Inflammatory macrophage treated with lipopolysaccharide for 1 hour (primary cell): Measurements from ENCODE around the gene IRAG1.
A peak's percentile ranks its signal among the peaks of the same experiment; 100 is the strongest.
"Not testable (repeated sequence)": the region's sequence is repeated elsewhere in the genome, so short reads cannot be mapped to it uniquely, and the experiment has no call there.

Experiments
- DNase-seq, 2 donors: peaks; one replicate each; pipeline ENCODE4 v3.0.0-alpha.2; 2020 to 2022

The IRAG1 gene

GRCh38 chr11:10708131-10708530, 14.6 kb upstream of the IRAG1 start:
- DNase-seq, result no peak

GRCh38 chr11:10701982-10702381, 8.4 kb upstream of the IRAG1 start:
- DNase-seq, result no peak

GRCh38 chr11:10699072-10699471, 5.5 kb upstream of the IRAG1 start:
- DNase-seq, result no peak

- no peak for DNase-seq
These were observed 3.7 kb upstream of the IRAG1 start for GRCh38 chr11:10697323-10697620.

GRCh38 chr11:10696468-10697322, 3.1 kb upstream of the IRAG1 start:
- peak; percentile 4 to 20 for DNase-seq

GRCh38 chr11:10695833-10696232, 2.3 kb upstream of the IRAG1 start:
- DNase-seq, result no peak

GRCh38 chr11:10694486-10695239, 1.1 kb upstream of the IRAG1 start:
- DNase-seq, result no peak

GRCh38 chr11:10692531-10693115, 932 bp downstream of the IRAG1 start:
- no peak for DNase-seq

GRCh38 chr11:10688401-10688800, 5.2 kb downstream of the IRAG1 start:
- no peak for DNase-seq

GRCh38 chr11:10686311-10686710, 7.2 kb downstream of the IRAG1 start:
- DNase-seq, result no peak

- no peak for DNase-seq
These were observed 10.1 kb downstream of the IRAG1 start for GRCh38 chr11:10683429-10683828.

GRCh38 chr11:10680956-10681487, 12.5 kb downstream of the IRAG1 start:
- no peak for DNase-seq

GRCh38 chr11:10680279-10680678, 13.3 kb downstream of the IRAG1 start:
- DNase-seq, result not testable (repeated sequence)

GRCh38 chr11:10679644-10680043, 13.9 kb downstream of the IRAG1 start:
- no peak for DNase-seq

GRCh38 chr11:10678101-10678500, 15.5 kb downstream of the IRAG1 start:
- DNase-seq, result no peak

- no peak for DNase-seq
These were observed 16.6 kb downstream of the IRAG1 start for GRCh38 chr11:10676919-10677318.

- no peak for DNase-seq
These were observed 18.6 kb downstream of the IRAG1 start for GRCh38 chr11:10674911-10675440.

GRCh38 chr11:10674440-10674855, 19.1 kb downstream of the IRAG1 start:
- DNase-seq, result no peak

- DNase-seq, result peak; percentile 22 to 41
These were observed 20.0 kb downstream of the IRAG1 start for GRCh38 chr11:10673501-10674062.

GRCh38 chr11:10670099-10670498, 23.5 kb downstream of the IRAG1 start:
- DNase-seq, result no peak

GRCh38 chr11:10669258-10670033, 24.1 kb downstream of the IRAG1 start:
- no peak for DNase-seq

- DNase-seq, result no peak
These were observed 26.1 kb downstream of the IRAG1 start for GRCh38 chr11:10667521-10667885.
